Measurements from ENCODE around the gene NCBP2L. TPM values are rescaled to one million over a fixed set of nuclear protein-coding genes. Genes with fewer than 3 reads are reported as not detected.

Gene NCBP2L
- total and polyA plus RNA-seq, 2 donors (not counting 1 experiment from before 2014, with no cell fraction given): not detected

GRCh38 chrX:107818900-107819521, 41.5 kb downstream of the NCBP2L start:
- Histone ChIP-seq H3K4me1 (ENCODE audit: control insufficient read depth, extremely low read depth, insufficient read depth, low read length) (no peaks in the 10 kb centered on the region), H3K4me3 (replicated peaks in 1 of 4; ENCODE audit: control extremely low read depth in 1 of 4, insufficient read depth in 1 of 4, low read depth in 3 of 4, low read length in 4 of 4) (no peak overlapping the region), H3K4me2 (ENCODE audit: extremely low read depth, insufficient read depth, low read length) (no peak overlapping the region), H2AFZ (ENCODE audit: low read length) (no peak overlapping the region), H3K9ac (ENCODE audit: insufficient read depth, low read length) (no peak overlapping the region), H3K36me3 (ENCODE audit: control insufficient read depth, insufficient read depth, low read length) (no peaks in the 10 kb centered on the region), H4K20me1 (ENCODE audit: control insufficient read depth, extremely low read depth, insufficient read depth, low read length) (no peaks in the 10 kb centered on the region), H3K9me3 (ENCODE audit: control insufficient read depth, insufficient read depth, low read depth, low read length) (no peaks in the 10 kb centered on the region), H3K27me3 (ENCODE audit: control insufficient read depth, insufficient read depth, low read length) (no peaks in the 10 kb centered on the region), H3K27ac (ENCODE audit: insufficient read depth, low read length) (no peak overlapping the region), H3K79me2 (ENCODE audit: control insufficient read depth, insufficient read depth, low read length) (no peaks in the 10 kb centered on the region)
- no peak for TF ChIP-seq EZH2 (IDR thresholded peaks at IDR 0.05; ENCODE audit: low read length, missing control alignments)
- TF ChIP-seq, protein P1, sequence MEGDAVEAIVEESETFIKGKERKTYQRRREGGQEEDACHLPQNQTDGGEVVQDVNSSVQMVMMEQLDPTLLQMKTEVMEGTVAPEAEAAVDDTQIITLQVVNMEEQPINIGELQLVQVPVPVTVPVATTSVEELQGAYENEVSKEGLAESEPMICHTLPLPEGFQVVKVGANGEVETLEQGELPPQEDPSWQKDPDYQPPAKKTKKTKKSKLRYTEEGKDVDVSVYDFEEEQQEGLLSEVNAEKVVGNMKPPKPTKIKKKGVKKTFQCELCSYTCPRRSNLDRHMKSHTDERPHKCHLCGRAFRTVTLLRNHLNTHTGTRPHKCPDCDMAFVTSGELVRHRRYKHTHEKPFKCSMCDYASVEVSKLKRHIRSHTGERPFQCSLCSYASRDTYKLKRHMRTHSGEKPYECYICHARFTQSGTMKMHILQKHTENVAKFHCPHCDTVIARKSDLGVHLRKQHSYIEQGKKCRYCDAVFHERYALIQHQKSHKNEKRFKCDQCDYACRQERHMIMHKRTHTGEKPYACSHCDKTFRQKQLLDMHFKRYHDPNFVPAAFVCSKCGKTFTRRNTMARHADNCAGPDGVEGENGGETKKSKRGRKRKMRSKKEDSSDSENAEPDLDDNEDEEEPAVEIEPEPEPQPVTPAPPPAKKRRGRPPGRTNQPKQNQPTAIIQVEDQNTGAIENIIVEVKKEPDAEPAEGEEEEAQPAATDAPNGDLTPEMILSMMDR (conservative IDR thresholded peaks at IDR 0.05 in 1 of 2, IDR thresholded peaks at IDR 0.05 in 1 of 2; ENCODE audit: low read depth in 1 of 2, low read length in 2 of 2): no peak
- DNase-seq (ENCODE audit: low read depth in 2 of 2): no peak

- Histone ChIP-seq H4K20me1 (ENCODE audit: control insufficient read depth, extremely low read depth, insufficient read depth, low read length) (no peaks in the 10 kb centered on the region), H3K4me3 (replicated peaks in 1 of 4; ENCODE audit: control extremely low read depth in 1 of 4, insufficient read depth in 1 of 4, low read depth in 3 of 4, low read length in 4 of 4) (no peak overlapping the region), H3K79me2 (ENCODE audit: control insufficient read depth, insufficient read depth, low read length) (no peaks in the 10 kb centered on the region), H3K27me3 (ENCODE audit: control insufficient read depth, insufficient read depth, low read length) (no peaks in the 10 kb centered on the region), H3K4me1 (ENCODE audit: control insufficient read depth, extremely low read depth, insufficient read depth, low read length) (no peaks in the 10 kb centered on the region), H3K9me3 (ENCODE audit: control insufficient read depth, insufficient read depth, low read depth, low read length) (no peaks in the 10 kb centered on the region), H3K27ac (ENCODE audit: insufficient read depth, low read length) (no peak overlapping the region), H3K9ac (ENCODE audit: insufficient read depth, low read length) (no peak overlapping the region), H3K4me2 (ENCODE audit: extremely low read depth, insufficient read depth, low read length) (no peak overlapping the region), H2AFZ (ENCODE audit: low read length) (no peak overlapping the region), H3K36me3 (ENCODE audit: control insufficient read depth, insufficient read depth, low read length) (no peaks in the 10 kb centered on the region)
- DNase-seq (ENCODE audit: low read depth in 2 of 2): no peak
- TF ChIP-seq, protein P1 (conservative IDR thresholded peaks at IDR 0.05 in 1 of 2, IDR thresholded peaks at IDR 0.05 in 1 of 2; ENCODE audit: low read depth in 1 of 2, low read length in 2 of 2): no peak
These were observed 45.5 kb downstream of the NCBP2L start for GRCh38 chrX:107823042-107823441.

- Histone ChIP-seq H3K9me3 (ENCODE audit: control insufficient read depth, insufficient read depth, low read depth, low read length) (no peaks in the 10 kb centered on the region), H3K36me3 (ENCODE audit: control insufficient read depth, insufficient read depth, low read length) (no peaks in the 10 kb centered on the region), H3K4me2 (ENCODE audit: extremely low read depth, insufficient read depth, low read length) (peak overlapping the region; percentile 59), H3K27ac (ENCODE audit: insufficient read depth, low read length) (no peak overlapping the region), H3K79me2 (ENCODE audit: control insufficient read depth, insufficient read depth, low read length) (no peaks in the 10 kb centered on the region), H4K20me1 (ENCODE audit: control insufficient read depth, extremely low read depth, insufficient read depth, low read length) (no peaks in the 10 kb centered on the region), H3K27me3 (ENCODE audit: control insufficient read depth, insufficient read depth, low read length) (no peaks in the 10 kb centered on the region), H3K4me1 (ENCODE audit: control insufficient read depth, extremely low read depth, insufficient read depth, low read length) (no peaks in the 10 kb centered on the region), H2AFZ (ENCODE audit: low read length) (no peak overlapping the region), H3K9ac (ENCODE audit: insufficient read depth, low read length) (no peak overlapping the region), H3K4me3 (replicated peaks in 1 of 4; ENCODE audit: control extremely low read depth in 1 of 4, insufficient read depth in 1 of 4, low read depth in 3 of 4, low read length in 4 of 4) (peak overlapping the region in 1 of 4 experiments; percentile 12)
- peak; percentile 83 to 91 for DNase-seq (ENCODE audit: low read depth in 2 of 2)
- TF ChIP-seq, protein P1 (conservative IDR thresholded peaks at IDR 0.05 in 1 of 2, IDR thresholded peaks at IDR 0.05 in 1 of 2; ENCODE audit: low read depth in 1 of 2, low read length in 2 of 2): no peak
- TF ChIP-seq EZH2 (IDR thresholded peaks at IDR 0.05; ENCODE audit: low read length, missing control alignments): no peak
These were observed 45.9 kb downstream of the NCBP2L start for GRCh38 chrX:107823456-107823855.
